Upper lobe of left lung (tissue), 4 donors: ENCODE measurements around the gene TMUB1.

Experiments used
- POLR2A ChIP-seq, 4 donors: fragments of 450-650 bp; IDR thresholded peaks; one replicate each; pipeline ENCODE4 v1.5.1; 2016 to 2017; ENCODE audit warnings: antibody characterized with exemption in 4 of 4, mild to moderate bottlenecking in 2 of 4
- POLR2AphosphoS5 ChIP-seq, 2 donors: sonication (generic); formaldehyde crosslinking; IDR thresholded peaks; one replicate each; pipeline ENCODE4 v1.5.1; 2017; ENCODE audit warnings: antibody characterized with exemption in 2 of 2

GRCh38 chr7:151085329-151085690, 2.0 kb upstream of the TMUB1 start:
- TF ChIP-seq POLR2A (IDR thresholded peaks at IDR 0.05) (no peak), POLR2AphosphoS5 (IDR thresholded peaks at IDR 0.05) (no peak)
